ENCODE data around the gene BHLHE40.

GRCh38 chr3:4936982-4937614 is 42.1 kb upstream of the BHLHE40 start:
- TF ChIP-seq CTCF (IDR thresholded peaks at IDR 0.05 in 4 of 5, conservative IDR thresholded peaks at IDR 0.05 in 1 of 5) (no peak), POLR2A (IDR thresholded peaks at IDR 0.05) (no peak)
